Stimulated activated CD8-positive, alpha-beta memory T cell treated with anti-CD3 and anti-CD28 coated beads, Interleukin-7, amount 100 ng/mL, for 24 hours (primary cell): ENCODE data around the gene HIGD1C.
"Not testable (repeated sequence)": the region's sequence is repeated elsewhere in the genome, so short reads cannot be mapped to it uniquely, and the experiment has no call there.

Experiments used
- DNase-seq: peaks from one replicate; pipeline ENCODE4 v3.0.0-alpha.2; 2020; ENCODE audit warnings: low read depth

HIGD1C gene

DNA sequence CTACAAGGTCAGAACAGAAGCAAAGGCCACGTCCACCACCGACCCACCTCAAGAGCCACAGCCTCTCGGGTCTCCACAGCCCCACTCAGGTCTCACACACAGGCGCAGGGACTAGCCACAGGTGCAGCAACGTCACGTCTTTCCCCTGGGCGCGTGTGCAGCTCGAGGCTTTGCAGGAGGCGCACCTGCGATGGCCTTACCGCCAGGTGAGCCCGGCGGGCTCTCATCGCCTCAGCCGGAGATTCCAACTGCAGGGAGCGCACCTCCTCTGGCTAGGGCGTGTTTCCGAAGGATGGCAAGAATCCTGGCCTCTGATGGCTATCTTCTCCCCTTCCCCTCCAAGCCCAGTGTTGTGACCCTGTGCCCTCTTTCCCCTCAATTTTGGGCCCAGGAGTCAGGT, at the start of gene HIGD1C:
Gene HIGD1C (plus strand): TSS at position 35 of the 400 bp plus-strand sequence. CDS start 1,455 bp downstream, outside the sequence.
- no peak for DNase-seq

DNA sequence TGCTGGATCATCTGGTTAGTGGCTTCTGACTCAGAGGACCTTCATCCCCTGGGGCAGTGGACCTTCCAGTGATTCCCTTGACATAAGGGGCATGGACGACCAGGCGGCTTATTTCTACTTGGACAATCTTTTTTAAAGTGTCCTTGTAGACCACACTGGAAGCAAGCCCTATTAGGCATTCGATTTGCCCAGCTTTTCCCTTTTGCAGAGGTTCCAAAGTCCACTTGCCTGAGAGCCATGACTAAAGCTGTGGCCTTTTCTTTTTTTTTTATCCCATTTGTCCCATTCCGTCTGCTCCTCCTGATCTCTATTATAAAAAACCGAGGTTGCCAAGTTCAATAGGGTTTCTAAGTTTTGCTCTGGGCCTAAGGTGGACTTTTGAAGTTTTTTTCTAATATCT, 43.9 kb upstream of the HIGD1C start:
- not testable (repeated sequence) for DNase-seq

DNA sequence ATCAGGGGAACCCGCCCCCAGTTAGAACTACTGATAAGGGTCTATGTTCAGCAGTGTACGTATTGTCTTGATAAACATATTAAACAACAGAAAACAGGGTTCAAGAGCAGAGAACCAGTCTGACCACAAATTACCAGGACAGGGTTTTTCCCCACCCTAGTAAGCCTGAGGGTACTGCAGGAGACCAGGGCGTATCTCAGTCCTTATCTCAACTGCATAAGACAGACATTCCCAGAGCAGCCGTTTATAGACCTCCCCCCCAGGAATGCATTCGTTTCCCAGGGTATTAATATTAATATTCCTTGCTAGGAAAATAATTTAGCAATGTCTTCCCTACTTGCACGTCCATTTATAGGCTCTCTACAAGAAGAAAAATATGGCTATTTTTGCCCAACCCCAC, 40.0 kb upstream of the HIGD1C start:
- DNase-seq, result not testable (repeated sequence)

DNA sequence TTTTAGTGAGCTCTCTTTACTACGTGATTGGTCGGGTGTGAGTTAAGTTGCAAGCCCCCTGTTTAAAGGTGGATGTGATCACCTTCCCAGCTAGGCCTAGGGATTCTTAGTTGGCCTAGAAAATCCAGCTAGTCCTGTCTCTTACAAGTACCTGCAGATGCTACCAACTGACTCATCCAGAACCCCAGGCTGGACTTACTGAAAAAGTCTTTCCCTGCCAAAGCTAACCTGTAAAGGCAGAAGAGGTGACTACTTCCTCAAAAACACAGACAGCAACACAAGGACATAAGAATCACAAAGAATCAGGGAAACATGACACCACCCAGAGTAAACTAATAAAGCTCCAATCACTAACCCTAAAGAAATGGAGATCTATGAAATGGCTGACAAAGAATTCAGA, 39.1 kb upstream of the HIGD1C start:
- DNase-seq, result no peak

DNA sequence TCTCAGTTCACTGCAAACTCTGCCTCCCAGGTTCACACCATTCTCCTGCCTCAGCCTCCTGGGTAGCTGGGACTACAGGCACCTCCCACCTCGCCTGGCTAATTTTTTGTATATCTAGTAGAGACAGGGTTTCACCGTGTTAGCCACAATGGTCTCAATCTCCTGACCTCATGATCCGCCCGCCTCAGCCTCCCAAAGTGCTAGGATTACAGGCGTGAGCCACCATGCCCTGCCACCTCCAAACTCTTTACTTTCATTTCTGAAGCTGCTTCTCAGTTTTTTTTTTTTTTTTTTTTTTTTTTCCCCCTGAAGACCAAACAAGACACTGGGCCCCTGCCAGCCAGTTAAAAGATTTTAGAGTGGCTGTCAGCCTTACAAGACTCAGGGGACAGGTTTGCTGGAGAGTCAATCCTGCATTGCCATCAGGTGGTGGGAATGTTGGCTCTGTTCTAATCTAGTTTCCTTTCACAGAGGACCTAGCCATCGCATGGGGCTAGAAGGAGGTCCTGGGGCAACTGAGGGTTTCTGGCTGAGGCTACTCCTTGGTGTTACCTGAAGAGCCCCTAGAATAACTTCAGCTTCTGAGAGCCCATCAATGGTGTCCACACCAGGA, 37.4 kb upstream of the HIGD1C start:
- DNase-seq, result no peak

DNA sequence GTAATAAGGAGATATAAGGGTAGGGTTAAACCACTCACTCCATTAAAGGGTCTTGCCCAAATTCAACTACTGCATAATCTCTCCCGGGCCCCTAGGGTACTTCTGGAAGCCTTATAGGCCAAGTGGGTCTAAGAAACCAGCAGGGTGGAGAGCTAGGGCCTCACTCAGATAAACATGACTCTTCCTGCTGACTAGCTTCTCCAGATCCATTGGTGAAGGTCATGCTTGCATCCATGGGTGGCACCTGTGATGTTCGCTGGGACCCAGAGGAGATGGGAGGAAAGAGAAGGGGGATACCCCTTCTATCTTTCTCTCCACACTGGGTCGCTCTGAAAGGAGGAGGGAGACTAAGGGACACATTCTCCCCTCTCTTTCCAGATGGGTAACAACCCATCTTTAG, 36.1 kb upstream of the HIGD1C start:
- DNase-seq, result no peak

DNA sequence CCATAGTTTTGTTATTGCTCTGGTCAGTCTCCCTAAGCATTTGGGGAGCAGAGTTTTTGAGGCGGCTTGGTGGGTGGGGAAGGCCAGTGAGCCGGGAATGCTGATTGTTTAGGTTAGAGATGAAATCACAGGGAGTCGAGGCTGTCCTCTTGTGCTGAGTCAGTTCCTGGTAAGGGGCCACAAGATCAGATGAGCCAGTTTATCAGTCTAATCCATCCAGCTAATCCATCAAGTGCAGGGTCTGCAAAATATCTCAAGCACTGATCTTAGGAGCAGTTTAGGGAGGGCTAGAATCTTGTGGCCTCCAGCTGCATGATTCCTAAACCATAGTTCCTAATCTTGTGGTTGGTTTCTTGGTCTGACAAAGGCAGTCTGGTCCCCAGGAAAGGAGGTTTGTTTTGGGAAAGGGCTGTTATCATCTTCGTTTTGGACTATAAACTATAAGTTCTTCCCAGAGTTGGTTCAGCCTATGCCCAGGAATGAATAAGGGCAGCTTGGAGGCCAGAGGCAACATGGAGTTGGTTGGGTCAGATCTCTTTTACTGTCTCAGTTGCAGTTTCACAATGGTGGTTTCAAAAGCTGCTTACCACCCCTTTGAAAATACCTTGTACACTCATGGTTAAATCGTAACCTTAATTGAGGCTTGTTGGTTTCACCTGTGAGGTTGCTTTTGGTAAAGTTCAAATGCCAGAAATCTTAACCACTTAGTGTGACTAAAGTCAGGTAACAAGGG, 33.6 kb upstream of the HIGD1C start:
- no peak for DNase-seq

DNA sequence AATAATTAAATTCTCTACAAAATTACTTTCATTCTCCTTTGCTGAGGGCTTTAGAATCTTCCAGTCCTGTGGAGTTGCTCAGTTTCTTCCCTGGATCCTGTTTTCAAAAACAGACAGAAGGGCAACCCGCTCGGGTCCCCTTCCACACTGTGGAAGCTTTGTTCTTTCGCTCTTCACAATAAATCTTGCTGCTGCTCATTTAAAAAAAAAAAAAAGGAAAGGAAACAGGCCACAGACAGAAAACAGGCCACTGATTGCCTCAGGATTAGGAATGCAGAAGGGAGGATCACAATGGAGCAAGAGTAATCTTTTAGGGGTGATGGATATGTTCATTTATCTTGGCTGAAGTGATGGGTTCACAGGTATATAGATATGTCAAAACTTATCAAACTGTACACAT, 29.5 kb upstream of the HIGD1C start:
- no peak for DNase-seq

DNA sequence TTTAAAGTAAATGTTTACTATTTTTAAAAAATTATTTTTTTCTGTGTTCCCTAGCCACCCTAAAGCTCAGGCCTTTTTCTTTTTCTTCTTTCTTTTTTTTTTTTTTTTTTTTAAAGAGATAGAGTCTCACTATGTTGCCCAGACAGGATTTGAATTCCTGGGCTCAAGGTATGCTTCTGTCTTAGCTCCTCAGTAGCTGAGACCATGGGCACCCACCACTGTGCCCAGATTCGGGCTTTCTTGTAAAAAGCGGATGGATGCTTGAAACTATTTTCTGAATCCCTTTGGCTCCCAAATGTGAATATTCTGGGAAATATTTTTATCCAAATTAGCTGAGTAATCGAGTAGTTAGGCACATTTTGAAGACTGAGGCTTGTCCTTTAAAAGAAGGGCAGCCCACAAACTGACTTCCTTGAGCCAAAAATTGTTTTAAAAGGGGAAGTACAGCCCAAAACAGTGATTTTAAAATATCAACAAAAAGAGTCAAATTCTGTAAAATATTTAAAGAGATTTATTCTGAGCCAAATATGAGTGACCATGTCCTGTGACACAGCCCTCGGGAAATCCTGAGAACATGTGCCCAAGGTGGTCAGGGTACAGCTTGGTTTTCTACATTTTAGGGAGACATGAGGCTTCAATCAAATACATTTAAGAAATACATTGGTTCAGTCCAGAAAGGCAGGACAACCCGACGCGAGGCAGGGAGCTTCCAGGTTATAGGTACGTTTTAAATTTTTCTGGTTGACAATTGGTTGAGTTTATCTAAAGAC, 28.8 kb upstream of the HIGD1C start:
- DNase-seq, result no peak

DNA sequence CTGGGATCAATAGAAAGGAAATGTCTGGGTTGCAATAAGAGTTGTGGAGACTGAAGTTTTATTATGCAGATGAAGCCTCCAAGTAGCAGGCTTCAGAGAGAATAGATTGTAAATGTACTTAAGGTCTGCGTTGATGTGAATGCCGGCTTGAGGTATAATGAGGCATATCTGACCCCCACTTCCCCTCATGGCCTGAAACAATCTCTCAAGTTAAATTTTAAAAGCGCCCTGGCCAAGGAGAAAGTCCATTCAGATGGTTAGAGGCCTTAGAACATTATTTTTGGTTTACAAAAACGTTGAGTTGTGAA, 28.3 kb upstream of the HIGD1C start:
- no peak for DNase-seq

DNA sequence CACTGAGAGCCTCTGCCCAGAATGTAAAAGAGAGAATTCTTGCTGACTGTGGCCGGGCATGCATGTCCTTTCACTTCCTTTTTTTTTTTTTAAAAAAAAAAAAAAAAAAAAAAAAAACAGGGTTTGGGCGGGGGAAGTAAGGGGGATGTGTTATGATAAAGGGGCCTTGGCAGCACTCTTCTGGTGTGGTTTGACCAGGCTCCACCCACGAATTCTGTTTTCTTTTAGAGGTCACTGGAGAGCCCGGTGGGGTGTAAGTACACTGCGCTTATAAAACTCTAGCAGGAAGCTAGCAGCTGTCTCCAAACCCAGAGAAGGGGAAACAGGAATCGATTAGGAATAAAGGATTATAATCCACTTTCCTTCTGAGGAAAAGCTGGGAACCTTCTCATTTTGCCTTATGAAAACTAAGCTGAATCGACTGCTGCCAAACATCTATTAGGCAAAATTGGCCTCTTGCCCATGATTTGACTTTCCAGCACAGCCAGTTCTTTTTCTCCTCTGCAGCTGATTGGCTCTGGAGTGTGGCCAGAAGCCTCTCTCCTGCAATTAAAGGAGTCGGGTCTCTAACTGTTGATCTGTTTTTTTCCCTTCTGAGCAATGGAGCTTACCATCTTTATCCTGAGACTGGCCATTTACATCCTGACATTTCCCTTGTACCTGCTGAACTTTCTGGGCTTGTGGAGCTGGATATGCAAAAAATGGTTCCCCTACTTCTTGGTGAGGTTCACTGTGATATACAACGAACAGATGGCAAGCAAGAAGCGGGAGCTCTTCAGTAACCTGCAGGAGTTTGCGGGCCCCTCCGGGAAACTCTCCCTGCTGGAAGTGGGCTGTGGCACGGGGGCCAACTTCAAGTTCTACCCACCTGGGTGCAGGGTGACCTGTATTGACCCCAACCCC, 27.7 kb upstream of the HIGD1C start:
- no peak for DNase-seq

DNA sequence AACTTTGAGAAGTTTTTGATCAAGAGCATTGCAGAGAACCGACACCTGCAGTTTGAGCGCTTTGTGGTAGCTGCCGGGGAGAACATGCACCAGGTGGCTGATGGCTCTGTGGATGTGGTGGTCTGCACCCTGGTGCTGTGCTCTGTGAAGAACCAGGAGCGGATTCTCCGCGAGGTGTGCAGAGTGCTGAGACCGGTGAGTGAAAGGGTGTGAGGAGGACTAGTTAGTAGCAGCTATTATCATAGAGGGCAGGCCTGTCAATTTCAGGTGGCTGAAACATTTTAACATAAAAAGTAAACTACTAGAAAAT, 27.0 kb upstream of the HIGD1C start:
- DNase-seq, result no peak

DNA sequence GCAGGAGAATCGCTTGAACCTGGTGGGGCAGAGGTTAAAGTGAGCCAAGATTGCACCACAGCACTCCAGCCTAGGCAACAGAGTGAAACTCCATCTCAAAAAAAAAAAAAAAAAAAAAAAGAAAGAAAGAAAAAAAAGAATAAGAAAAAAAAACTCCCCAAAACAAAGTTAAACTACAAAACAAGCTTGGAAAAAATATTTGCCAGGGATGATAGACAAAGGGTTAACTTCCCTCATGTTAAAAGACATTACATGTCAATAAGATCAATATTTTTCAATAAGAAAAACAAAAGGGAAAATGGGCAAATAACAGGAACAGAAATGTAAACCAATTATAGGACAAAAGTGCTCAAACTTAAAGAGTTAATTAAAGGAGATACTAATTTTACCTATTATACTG, 26.4 kb upstream of the HIGD1C start:
- DNase-seq, result no peak

DNA sequence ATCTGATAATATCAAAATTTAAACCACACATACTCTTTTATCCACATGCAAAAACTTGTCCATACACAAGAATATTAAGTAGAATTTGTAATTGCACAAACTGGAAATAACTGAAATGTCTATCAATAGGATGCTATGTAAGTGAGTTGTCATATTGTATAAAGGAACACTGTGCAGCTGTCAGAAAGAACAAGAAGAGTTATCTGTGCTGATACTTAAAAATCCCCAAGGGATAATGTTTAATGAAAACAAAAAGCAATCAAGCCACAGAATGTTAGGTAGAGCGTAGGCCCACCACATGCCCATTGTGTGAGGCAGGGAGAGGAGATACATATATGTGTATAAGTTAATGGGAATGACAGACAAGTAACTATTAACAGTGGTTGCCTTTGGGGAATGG, 25.9 kb upstream of the HIGD1C start:
- DNase-seq, result no peak

DNA sequence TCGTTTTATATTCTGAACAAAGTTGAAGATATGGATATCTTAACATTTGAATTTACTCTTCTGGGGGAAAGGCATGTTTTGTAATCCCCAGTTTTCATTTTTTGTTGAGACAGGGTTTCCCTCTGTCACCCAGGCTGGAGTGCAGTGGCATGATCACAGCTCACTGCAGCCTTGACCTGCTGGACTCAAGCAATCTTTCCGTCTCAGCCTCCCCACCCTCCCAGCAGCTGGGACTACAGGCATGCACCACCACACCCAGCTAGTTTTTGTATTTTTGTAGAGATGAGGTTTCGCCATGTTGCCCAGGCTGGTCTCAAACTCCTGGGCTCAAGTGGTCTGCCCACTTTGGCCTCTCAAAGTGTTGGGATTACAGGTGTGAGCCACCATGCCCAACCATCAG, 25.4 kb upstream of the HIGD1C start:
- not testable (repeated sequence) for DNase-seq

DNA sequence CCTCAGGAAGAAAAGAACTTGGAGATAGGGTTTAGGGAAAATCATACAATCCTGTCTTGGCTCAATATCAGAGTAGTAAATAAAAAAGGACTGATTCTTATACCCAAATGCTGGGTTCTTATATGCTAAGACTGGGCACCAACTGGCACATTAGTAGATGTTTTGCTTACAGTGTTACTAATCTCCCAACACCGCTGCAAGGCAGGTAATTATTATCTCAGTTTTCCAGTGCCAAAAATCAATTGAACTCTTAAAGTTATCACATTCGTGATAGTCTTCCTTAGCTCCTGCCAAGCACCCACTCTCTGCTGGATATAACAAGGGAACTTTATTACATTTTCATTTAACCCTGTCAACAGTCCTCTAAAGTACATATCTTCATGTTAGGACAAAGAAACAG, 25.0 kb upstream of the HIGD1C start:
- no peak for DNase-seq

DNA sequence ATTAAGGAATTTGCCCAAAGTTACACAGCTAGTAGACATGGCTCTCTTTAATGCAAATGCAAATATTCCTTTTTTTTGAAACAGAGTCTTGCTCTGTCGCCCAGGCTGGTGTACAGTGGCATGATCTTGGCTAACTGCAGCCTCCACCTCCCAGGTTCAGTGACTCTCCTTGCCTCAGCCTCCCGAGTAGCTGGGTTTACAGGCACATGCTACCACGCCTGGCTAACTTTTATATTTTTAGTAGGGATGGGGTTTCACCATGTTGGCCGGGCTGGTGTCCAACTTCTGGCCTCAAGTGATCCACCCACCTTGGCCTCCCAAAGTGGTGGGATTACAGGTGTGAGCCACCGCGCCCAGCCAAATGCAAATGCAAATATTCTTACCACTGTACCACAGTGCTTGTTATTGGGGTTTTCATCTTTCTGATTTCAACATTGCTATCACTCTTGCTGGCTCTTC, 24.5 kb upstream of the HIGD1C start:
- no peak for DNase-seq

DNA sequence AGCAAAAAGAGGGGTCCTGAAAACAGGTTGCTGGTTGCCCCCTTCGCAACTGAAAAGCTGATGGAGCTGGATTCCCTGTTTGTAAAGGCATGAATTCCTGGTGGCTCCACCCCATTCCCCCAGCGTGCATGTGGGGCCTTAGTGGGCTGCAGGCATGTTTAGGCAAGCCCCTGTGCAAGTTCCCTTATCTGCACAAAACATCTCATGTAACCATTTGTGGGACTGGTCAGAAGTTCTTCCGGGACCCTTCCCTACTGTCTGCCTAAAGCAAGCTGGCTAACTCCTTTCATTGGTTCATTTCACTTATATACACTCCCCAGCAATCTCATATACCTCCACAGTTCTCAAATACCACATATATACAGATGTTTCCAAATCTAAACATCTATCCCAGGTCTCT, 24.0 kb upstream of the HIGD1C start:
- no peak for DNase-seq

DNA sequence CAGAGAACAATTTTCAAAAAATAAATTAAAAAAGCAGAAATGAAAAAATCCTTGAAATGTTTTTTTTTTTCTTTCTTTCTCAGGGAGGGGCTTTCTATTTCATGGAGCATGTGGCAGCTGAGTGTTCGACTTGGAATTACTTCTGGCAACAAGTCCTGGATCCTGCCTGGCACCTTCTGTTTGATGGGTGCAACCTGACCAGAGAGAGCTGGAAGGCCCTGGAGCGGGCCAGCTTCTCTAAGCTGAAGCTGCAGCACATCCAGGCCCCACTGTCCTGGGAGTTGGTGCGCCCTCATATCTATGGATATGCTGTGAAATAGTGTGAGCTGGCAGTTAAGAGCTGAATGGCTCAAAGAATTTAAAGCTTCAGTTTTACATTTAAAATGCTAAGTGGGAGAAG, 22.5 kb upstream of the HIGD1C start:
- DNase-seq, result no peak

DNA sequence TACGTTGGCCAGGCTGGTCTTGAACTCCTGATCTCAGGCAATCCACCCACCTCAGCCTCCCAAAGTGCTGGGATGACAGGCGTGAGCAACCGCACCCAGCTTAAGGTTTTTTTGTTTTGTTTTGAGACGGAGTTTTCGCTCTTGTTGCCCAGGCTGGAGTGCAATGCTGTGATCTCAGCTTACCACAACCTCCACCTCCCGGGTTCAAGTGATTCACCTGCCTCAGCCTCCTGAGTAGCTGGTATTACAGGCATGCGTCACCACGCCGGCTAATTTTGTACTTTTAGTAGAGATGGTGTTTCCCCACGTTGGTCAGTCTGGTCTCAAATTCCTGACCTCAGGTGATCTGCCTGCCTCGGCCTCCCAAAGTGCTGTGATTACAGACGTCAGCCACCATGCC, 21.9 kb upstream of the HIGD1C start:
- DNase-seq, result not testable (repeated sequence)

DNA sequence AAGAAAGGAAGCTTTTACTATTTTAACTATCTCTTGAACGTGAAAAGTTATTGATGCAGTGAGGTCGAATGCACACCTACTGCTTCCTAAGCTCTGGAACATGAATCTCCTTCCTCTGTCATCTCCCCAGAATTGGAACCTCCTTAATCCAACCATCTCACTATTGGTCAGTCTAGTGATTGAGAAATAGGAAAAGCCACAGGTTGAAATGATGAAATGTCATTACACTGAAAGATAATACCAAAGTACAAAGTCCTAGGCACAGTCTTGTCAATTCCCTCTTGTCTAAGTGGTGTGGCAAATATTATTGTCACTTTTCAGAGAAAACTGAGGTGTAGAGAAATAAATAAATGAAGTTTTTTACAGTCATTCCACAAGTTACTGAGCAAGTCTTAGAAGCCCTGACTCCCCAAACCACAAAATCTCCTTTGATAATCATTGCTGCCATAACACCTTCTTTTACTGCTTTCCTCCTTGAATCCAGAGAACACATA, 19.5 kb upstream of the HIGD1C start:
- no peak for DNase-seq

DNA sequence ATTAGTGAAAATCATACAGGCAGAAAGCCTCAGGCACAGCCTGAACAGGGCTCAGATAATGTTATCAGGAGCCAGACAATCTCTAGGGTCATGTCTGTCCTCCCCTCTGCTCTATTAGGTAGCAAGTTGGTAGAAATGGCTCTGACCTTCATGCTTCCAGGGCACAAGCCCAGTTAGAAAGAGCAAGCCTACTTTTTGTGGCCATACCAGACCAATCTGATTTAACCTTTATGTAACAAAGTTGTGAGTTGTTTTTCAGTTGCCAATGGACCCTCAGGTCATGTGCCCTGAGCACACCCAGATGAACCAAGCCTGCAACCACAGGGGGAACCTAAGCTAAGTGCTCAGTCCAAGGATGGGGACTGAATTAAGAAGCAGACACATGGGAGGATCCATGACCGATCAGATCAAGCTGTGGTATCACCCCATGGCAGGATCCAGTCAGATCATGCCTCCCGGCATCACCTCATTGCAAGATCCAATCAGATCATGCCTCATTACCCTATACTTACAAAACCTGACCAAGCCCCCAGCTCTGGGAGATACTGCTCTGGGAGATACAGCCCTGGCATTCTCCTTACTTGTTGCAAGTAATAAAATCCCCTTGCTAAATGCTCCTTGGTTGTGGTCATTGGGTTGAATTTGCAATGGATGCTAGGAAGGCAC, 18.8 kb upstream of the HIGD1C start:
- DNase-seq, result no peak
